Astrocyte (in vitro differentiated cells and primary cell): ENCODE results near the gene ZMIZ1.

ENCODE experiments used
- CTCF ChIP-seq: IDR thresholded peaks from 2 replicates; pipeline ENCODE4 v1.5.1; 2011; ENCODE audit warnings: low read depth, mild to moderate bottlenecking, inconsistent platforms, low read length, moderate library complexity; ENCODE audit not compliant: insufficient read depth
- EZH2 ChIP-seq: IDR thresholded peaks from 2 replicates; pipeline ENCODE4 v1.6.1; 2012; ENCODE audit warnings: mild to moderate bottlenecking, low read length, inconsistent platforms; ENCODE audit not compliant: insufficient read depth

DNA sequence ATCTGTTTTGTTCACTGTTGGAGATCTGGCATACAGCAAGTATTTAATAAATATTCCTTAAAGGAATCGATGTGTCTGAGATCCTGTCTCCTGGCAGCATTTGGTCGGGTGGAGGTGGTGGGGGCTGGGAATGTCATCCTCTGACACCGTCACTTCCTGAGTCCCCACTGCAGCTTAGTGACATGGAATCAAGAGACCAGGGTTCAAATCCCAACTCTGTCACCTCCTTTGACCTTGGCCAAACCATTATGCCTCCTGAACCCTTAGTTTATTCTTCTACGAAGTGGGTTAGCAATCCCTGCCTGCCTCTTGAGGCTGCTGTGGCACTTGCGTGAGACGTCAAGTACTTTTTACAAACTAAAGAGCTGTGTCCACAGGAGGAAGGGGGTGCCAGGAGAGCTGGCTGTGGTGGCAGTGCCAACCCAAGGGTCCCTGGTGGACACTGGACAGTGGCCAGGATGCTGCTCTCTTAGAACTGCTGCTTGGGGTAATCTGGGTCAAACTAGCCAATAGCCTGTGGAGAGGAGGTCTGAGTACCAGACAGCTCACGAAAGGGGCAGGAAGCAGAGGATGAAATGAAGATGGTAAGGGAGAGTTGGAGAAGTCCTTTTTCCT lies 8.0 kb upstream of the ZMIZ1 start:
- TF ChIP-seq CTCF = no peak
- TF ChIP-seq EZH2 = no peak
